Measurements from ENCODE around the gene PTGER3. TPM values are rescaled to one million over a fixed set of nuclear protein-coding genes. Genes with fewer than 3 reads are reported as not detected.

Gene PTGER3
- total and polyA plus RNA-seq, 4 donors = 0.04 to 1.6 (median 0.26) TPM

GRCh38 chr1:71072273-71072672, 24.7 kb upstream of the PTGER3 start:
- TF ChIP-seq ZBTB33 (IDR thresholded peaks at IDR 0.05) (no peak), HNF4A (conservative IDR thresholded peaks at IDR 0.05) (no peak), RXRA (IDR thresholded peaks at IDR 0.05) (no peak), NR2F2 (IDR thresholded peaks at IDR 0.05) (no peak), MAX (IDR thresholded peaks at IDR 0.05) (no peak), JUND (IDR thresholded peaks at IDR 0.05) (no peak), HNF4G (IDR thresholded peaks at IDR 0.05) (no peak)
- H3K36me3 ChIP-seq (ENCODE audit: control insufficient read depth in 4 of 4, insufficient read depth in 3 of 4, low read depth in 1 of 4, low read length in 3 of 4) = peaks cover 14 to 89% (median 78%) of the 10 kb centered on the region in 4 donors

GRCh38 chr1:71071720-71072119, 24.1 kb upstream of the PTGER3 start:
- H3K9me3 ChIP-seq (ENCODE audit: control insufficient read depth in 4 of 4, low read length in 3 of 4) = no peaks in the 10 kb centered on the region
- no peak overlapping the region for H3K4me3 ChIP-seq (ENCODE audit: low read depth in 1 of 3, low read length in 3 of 3)
- H3K27ac ChIP-seq (ENCODE audit: low read depth in 1 of 2, low read length in 2 of 2) = no peak overlapping the region
- no peaks in the 10 kb centered on the region for H3K4me1 ChIP-seq (ENCODE audit: control insufficient read depth in 4 of 4, insufficient read depth in 4 of 4, low read length in 3 of 4)
- no peak overlapping the region for H3K9ac ChIP-seq (ENCODE audit: low read depth in 1 of 2, low read length in 2 of 2)
- WGBS = 92% methylated on average over 4 of the region's 4 CpGs
- peaks cover 14 to 90% (median 79%) of the 10 kb centered on the region in 4 donors for H3K36me3 ChIP-seq (ENCODE audit: control insufficient read depth in 4 of 4, insufficient read depth in 3 of 4, low read depth in 1 of 4, low read length in 3 of 4)
- DNase-seq (ENCODE audit: low spot score) = no peak
- no peak for TF ChIP-seq HNF4A (conservative IDR thresholded peaks at IDR 0.05)
- TF ChIP-seq ATF3 (IDR thresholded peaks at IDR 0.05) = no peak
- no peak for TF ChIP-seq MAX (IDR thresholded peaks at IDR 0.05)
- no peak for TF ChIP-seq NR2F2 (IDR thresholded peaks at IDR 0.05)
- no peak for TF ChIP-seq HNF4G (IDR thresholded peaks at IDR 0.05)
- TF ChIP-seq JUND (IDR thresholded peaks at IDR 0.05) = no peak
- TF ChIP-seq YY1 (IDR thresholded peaks at IDR 0.05) = no peak
- TF ChIP-seq RAD21 (IDR thresholded peaks at IDR 0.05) = no peak
- no peak for TF ChIP-seq CTCF (IDR thresholded peaks at IDR 0.05; ENCODE audit: low read depth, low read length, missing input control)
- TF ChIP-seq REST (IDR thresholded peaks at IDR 0.05) = no peak
- TF ChIP-seq TAF1 (conservative IDR thresholded peaks at IDR 0.05) = no peak
- no peaks in the 10 kb centered on the region for H3K27me3 ChIP-seq (ENCODE audit: control insufficient read depth in 4 of 4, insufficient read depth in 4 of 4, low read length in 3 of 4)

More at GRCh38 chr1:71072273-71072672, 24.7 kb upstream of the PTGER3 start:
- Histone ChIP-seq H3K4me1 (ENCODE audit: control insufficient read depth in 4 of 4, insufficient read depth in 4 of 4, low read length in 3 of 4) (no peaks in the 10 kb centered on the region), H3K9me3 (ENCODE audit: control insufficient read depth in 4 of 4, low read length in 3 of 4) (no peaks in the 10 kb centered on the region), H3K27me3 (ENCODE audit: control insufficient read depth in 4 of 4, insufficient read depth in 4 of 4, low read length in 3 of 4) (no peaks in the 10 kb centered on the region), H3K27ac (ENCODE audit: low read depth in 1 of 2, low read length in 2 of 2) (no peak overlapping the region), H3K9ac (ENCODE audit: low read depth in 1 of 2, low read length in 2 of 2) (no peak overlapping the region), H3K4me3 (ENCODE audit: low read depth in 1 of 3, low read length in 3 of 3) (no peak overlapping the region)
- no peak for DNase-seq (ENCODE audit: low spot score)

Data from liver (tissue), 9 donors.